Cerebellar cortex (tissue), 1 donor: Measurements from ENCODE around the gene CARD9.
"Not testable (repeated sequence)": the region's sequence is repeated elsewhere in the genome, so short reads cannot be mapped to it uniquely, and the experiment has no call there.

ENCODE experiments used
- DNase-seq: peaks from one replicate; pipeline ENCODE4 v3.0.0-alpha.2; 2015; ENCODE audit warnings: low spot score

CARD9 gene

GRCh38 chr9:136373300-136374182 lies at the start of gene CARD9:
Gene CARD9 (minus strand): TSS chr9:136373669. CDS start chr9:136372078, 1,591 bp downstream.
- DNase-seq = peak; percentile 73

GRCh38 chr9:136422876-136423275 lies 49.4 kb upstream of the CARD9 start:
- DNase-seq = no peak

GRCh38 chr9:136421791-136422190 lies 48.3 kb upstream of the CARD9 start:
- no peak for DNase-seq

- DNase-seq = no peak
Measured at GRCh38 chr9:136419092-136419420, 45.6 kb upstream of the CARD9 start.

- no peak for DNase-seq
Measured at GRCh38 chr9:136418182-136419091, 45.0 kb upstream of the CARD9 start.

GRCh38 chr9:136416914-136417313 lies 43.4 kb upstream of the CARD9 start:
- DNase-seq = no peak

- no peak for DNase-seq
Measured at GRCh38 chr9:136416427-136416826, 43.0 kb upstream of the CARD9 start.

- no peak for DNase-seq
Measured at GRCh38 chr9:136412962-136413361, 39.5 kb upstream of the CARD9 start.

- DNase-seq = no peak
Measured at GRCh38 chr9:136411378-136411777, 37.9 kb upstream of the CARD9 start.

- peak; percentile 85 for DNase-seq
Measured at GRCh38 chr9:136410500-136411287, 37.2 kb upstream of the CARD9 start, which contains the start of the genes ENTR1 and PMPCA. Gene ENTR1 (minus strand): TSS chr9:136410614. CDS start chr9:136410397, 217 bp downstream. Gene PMPCA (plus strand): TSS chr9:136410658. CDS start chr9:136410669, 11 bp downstream.

- DNase-seq = no peak
Measured at GRCh38 chr9:136409557-136410455, 36.3 kb upstream of the CARD9 start.

- DNase-seq = no peak
Measured at GRCh38 chr9:136407911-136408310, 34.4 kb upstream of the CARD9 start.

- not testable (repeated sequence) for DNase-seq
Measured at GRCh38 chr9:136407061-136407460, 33.6 kb upstream of the CARD9 start.

GRCh38 chr9:136405904-136406303 lies 32.4 kb upstream of the CARD9 start:
- DNase-seq = not testable (repeated sequence)

- no peak for DNase-seq
Measured at GRCh38 chr9:136405481-136405880, 32.0 kb upstream of the CARD9 start.

GRCh38 chr9:136404801-136405136 lies 31.3 kb upstream of the CARD9 start:
- no peak for DNase-seq

- no peak for DNase-seq
Measured at GRCh38 chr9:136403915-136404800, 30.7 kb upstream of the CARD9 start.

GRCh38 chr9:136403538-136403914 lies 30.1 kb upstream of the CARD9 start:
- DNase-seq = no peak

- no peak for DNase-seq
Measured at GRCh38 chr9:136402067-136402466, 28.6 kb upstream of the CARD9 start.
